Stimulated activated CD8-positive, alpha-beta memory T cell treated with anti-CD3 and anti-CD28 coated beads, Interleukin-7, amount 100 ng/mL, for 1 hour (primary cell): ENCODE results near the gene DENND1A.

Experiments
- DNase-seq, 2 donors: peaks; one replicate each; pipeline ENCODE4 v3.0.0-alpha.2; 2020; ENCODE audit warnings: low read depth in 2 of 2

Gene DENND1A

GRCh38 chr9:123394291-123395235 lies 535.4 kb downstream of the DENND1A start:
- DNase-seq: no peak

- no peak for DNase-seq
Measured at GRCh38 chr9:123392802-123393201, 537.1 kb downstream of the DENND1A start.

GRCh38 chr9:123391946-123392345 lies 538.0 kb downstream of the DENND1A start:
- no peak for DNase-seq

GRCh38 chr9:123391233-123391632 lies 538.7 kb downstream of the DENND1A start:
- no peak for DNase-seq

GRCh38 chr9:123390337-123391135 lies 539.4 kb downstream of the DENND1A start:
- DNase-seq: no peak

GRCh38 chr9:123389698-123390097 lies 540.2 kb downstream of the DENND1A start:
- DNase-seq: no peak

GRCh38 chr9:123389070-123389469 lies 540.9 kb downstream of the DENND1A start:
- no peak for DNase-seq

- DNase-seq: no peak
Measured at GRCh38 chr9:123387686-123388085, 542.2 kb downstream of the DENND1A start.

- DNase-seq: no peak
Measured at GRCh38 chr9:123383512-123384170, 546.3 kb downstream of the DENND1A start.

- DNase-seq: no peak
Measured at GRCh38 chr9:123382653-123383511, 547.0 kb downstream of the DENND1A start.

GRCh38 chr9:123380852-123381705 lies 548.8 kb downstream of the DENND1A start:
- no peak for DNase-seq

GRCh38 chr9:123378956-123379660 lies 550.8 kb downstream of the DENND1A start:
- DNase-seq: no peak

GRCh38 chr9:123378025-123378424 lies 551.9 kb downstream of the DENND1A start:
- DNase-seq: no peak

- no peak for DNase-seq
Measured at GRCh38 chr9:123377211-123377971, 552.5 kb downstream of the DENND1A start.

- DNase-seq: no peak
Measured at GRCh38 chr9:123376218-123377071, 553.5 kb downstream of the DENND1A start.

GRCh38 chr9:123375469-123376132 lies 554.3 kb downstream of the DENND1A start:
- no peak for DNase-seq

- DNase-seq: no peak
Measured at GRCh38 chr9:123373946-123374345, 556.0 kb downstream of the DENND1A start.
